SU-DHL-6 (cell line): ENCODE measurements around the gene C13orf46.

ENCODE experiments used
- H2AFZ ChIP-seq: fragments of 200-600 bp; sonication (generic); 2 replicates; pipeline ENCODE4 v1.6.1; 2014; ENCODE audit warnings: low read depth, mild to moderate bottlenecking, moderate library complexity, mixed read lengths, antibody characterized with exemption, low read length; ENCODE audit not compliant: severe bottlenecking
- H3F3A ChIP-seq: fragments of 200-600 bp; shearing (Covaris generic); 2 replicates; pipeline ENCODE4 v1.6.0; 2016; ENCODE audit warnings: antibody characterized with exemption, mild to moderate bottlenecking; ENCODE audit not compliant: insufficient read depth
- H3K27ac ChIP-seq: fragments of 200-600 bp; sonication (generic); 2 replicates; pipeline ENCODE4 v1.5.1; 2016; ENCODE audit warnings: low read depth, mild to moderate bottlenecking, low read length, moderate library complexity, mixed read lengths
- H3K27me3 ChIP-seq: fragments of 200-600 bp; sonication (generic), shearing (Covaris generic); 2 replicates; pipeline ENCODE4 v1.6.0; 2014; ENCODE audit warnings: mild to moderate bottlenecking, low read length
- H3K36me3 ChIP-seq: fragments of 200-600 bp; sonication (generic); 2 replicates; pipeline ENCODE4 v1.6.1; 2014; ENCODE audit warnings: mild to moderate bottlenecking, low read length, mixed read lengths
- H3K4me2 ChIP-seq: fragments of 300-600, 200-600 bp; shearing (Covaris generic), sonication (generic); 2 replicates; pipeline ENCODE4 v1.6.0; 2014; ENCODE audit warnings: low read length, low read depth, mild to moderate bottlenecking; ENCODE audit not compliant: poor library complexity, severe bottlenecking
- H3K4me3 ChIP-seq: fragments of 200-600 bp; sonication (generic); 2 replicates; pipeline ENCODE4 v1.5.1; 2014; ENCODE audit warnings: antibody characterized with exemption, low read length, mild to moderate bottlenecking, mixed read lengths; ENCODE audit not compliant: insufficient read depth, poor library complexity, severe bottlenecking
- H3K79me2 ChIP-seq: fragments of 200-600 bp; sonication (generic); 2 replicates; pipeline ENCODE4 v1.6.1; 2014; ENCODE audit warnings: mild to moderate bottlenecking, low read length, moderate library complexity; ENCODE audit not compliant: insufficient read depth
- H3K9ac ChIP-seq: fragments of 200-600 bp; sonication (generic); 2 replicates; pipeline ENCODE4 v1.7.0; 2014; ENCODE audit warnings: mild to moderate bottlenecking, low read length
- H3K9me2 ChIP-seq: fragments of 200-600 bp; sonication (generic); replicated peaks from 2 replicates; pipeline ENCODE4 v1.6.1; 2014; ENCODE audit warnings: low read length; ENCODE audit not compliant: insufficient read depth
- H3K9me3 ChIP-seq: fragments of 200-600 bp; sonication (generic); 2 replicates; pipeline ENCODE4 v1.6.1; 2014; ENCODE audit warnings: low read length, mixed read lengths; ENCODE audit not compliant: insufficient read depth
- H4K20me1 ChIP-seq: fragments of 200-600 bp; sonication (generic); 2 replicates; pipeline ENCODE4 v1.6.1; 2014; ENCODE audit warnings: low read depth, mild to moderate bottlenecking, antibody characterized with exemption, low read length, moderate library complexity, mixed read lengths
- CTCF ChIP-seq: fragments of 200-600 bp; sonication (generic); IDR thresholded peaks from one replicate; pipeline ENCODE4 v1.5.1; 2017; ENCODE audit warnings: antibody characterized with exemption, mild to moderate bottlenecking, low read length, moderate library complexity; ENCODE audit not compliant: insufficient read depth, poor library complexity, severe bottlenecking
- EZH2phosphoT487 ChIP-seq: fragments of 200-600 bp; sonication (generic), shearing (Covaris generic); conservative IDR thresholded peaks from 2 replicates; pipeline ENCODE4 v1.6.1; 2018; ENCODE audit warnings: mild to moderate bottlenecking, antibody characterized with exemption, low read length, moderate library complexity, mixed read lengths

C13orf46 gene

GRCh38 chr13:113905942-113906341, 67.9 kb downstream of the C13orf46 start:
- Histone ChIP-seq H3K4me3 (no peak overlapping the region), H3K9me3 (no peaks in the 10 kb centered on the region), H3K27me3 (no peaks in the 10 kb centered on the region), H3K9ac (no peak overlapping the region), H2AFZ (no peak overlapping the region), H4K20me1 (no peaks in the 10 kb centered on the region), H3K27ac (no peak overlapping the region), H3K4me2 (no peak overlapping the region), H3K79me2 (no peaks in the 10 kb centered on the region), H3K36me3 (no peaks in the 10 kb centered on the region), H3K9me2 (no peaks in the 10 kb centered on the region), H3F3A (no peaks in the 10 kb centered on the region)
- TF ChIP-seq CTCF (no peak), EZH2phosphoT487 (no peak)

GRCh38 chr13:113905018-113905417, 68.9 kb downstream of the C13orf46 start:
- Histone ChIP-seq H3K9me2 (no peaks in the 10 kb centered on the region), H3K9ac (no peak overlapping the region), H3F3A (no peaks in the 10 kb centered on the region), H3K4me3 (no peak overlapping the region), H3K27me3 (no peaks in the 10 kb centered on the region), H2AFZ (no peak overlapping the region), H3K9me3 (no peaks in the 10 kb centered on the region), H4K20me1 (no peaks in the 10 kb centered on the region), H3K36me3 (no peaks in the 10 kb centered on the region), H3K27ac (no peak overlapping the region), H3K4me2 (no peak overlapping the region), H3K79me2 (no peaks in the 10 kb centered on the region)
- TF ChIP-seq EZH2phosphoT487 (no peak), CTCF (no peak)

GRCh38 chr13:113904411-113904810, 69.5 kb downstream of the C13orf46 start:
- Histone ChIP-seq H3K27ac (no peak overlapping the region), H3K36me3 (no peaks in the 10 kb centered on the region), H3K4me2 (no peak overlapping the region), H2AFZ (no peak overlapping the region), H3K9ac (no peak overlapping the region), H3K9me3 (no peaks in the 10 kb centered on the region), H3K79me2 (no peaks in the 10 kb centered on the region), H3K4me3 (no peak overlapping the region), H3F3A (no peaks in the 10 kb centered on the region), H3K9me2 (no peaks in the 10 kb centered on the region), H4K20me1 (no peaks in the 10 kb centered on the region), H3K27me3 (no peaks in the 10 kb centered on the region)
- TF ChIP-seq CTCF (peak; percentile 41), EZH2phosphoT487 (no peak)

GRCh38 chr13:113903912-113904311, 70.0 kb downstream of the C13orf46 start:
- Histone ChIP-seq H3K4me3 (no peak overlapping the region), H3K9me3 (no peaks in the 10 kb centered on the region), H3K27ac (no peak overlapping the region), H2AFZ (no peak overlapping the region), H3K9ac (no peak overlapping the region), H3K36me3 (no peaks in the 10 kb centered on the region), H3K9me2 (no peaks in the 10 kb centered on the region), H3K27me3 (no peaks in the 10 kb centered on the region), H3K4me2 (no peak overlapping the region), H4K20me1 (no peaks in the 10 kb centered on the region), H3K79me2 (no peaks in the 10 kb centered on the region), H3F3A (no peaks in the 10 kb centered on the region)
- TF ChIP-seq CTCF (no peak), EZH2phosphoT487 (no peak)
